GM18502 (cell line): Measurements from ENCODE around the gene KL.

Source experiments
- ATAC-seq: cut with Tn5 transposase; IDR thresholded peaks from one replicate; pipeline ENCODE4 v1.9.1; 2021; ENCODE audit warnings: mild to moderate bottlenecking; ENCODE audit not compliant: unreplicated experiment, poor library complexity

KL gene

DNA sequence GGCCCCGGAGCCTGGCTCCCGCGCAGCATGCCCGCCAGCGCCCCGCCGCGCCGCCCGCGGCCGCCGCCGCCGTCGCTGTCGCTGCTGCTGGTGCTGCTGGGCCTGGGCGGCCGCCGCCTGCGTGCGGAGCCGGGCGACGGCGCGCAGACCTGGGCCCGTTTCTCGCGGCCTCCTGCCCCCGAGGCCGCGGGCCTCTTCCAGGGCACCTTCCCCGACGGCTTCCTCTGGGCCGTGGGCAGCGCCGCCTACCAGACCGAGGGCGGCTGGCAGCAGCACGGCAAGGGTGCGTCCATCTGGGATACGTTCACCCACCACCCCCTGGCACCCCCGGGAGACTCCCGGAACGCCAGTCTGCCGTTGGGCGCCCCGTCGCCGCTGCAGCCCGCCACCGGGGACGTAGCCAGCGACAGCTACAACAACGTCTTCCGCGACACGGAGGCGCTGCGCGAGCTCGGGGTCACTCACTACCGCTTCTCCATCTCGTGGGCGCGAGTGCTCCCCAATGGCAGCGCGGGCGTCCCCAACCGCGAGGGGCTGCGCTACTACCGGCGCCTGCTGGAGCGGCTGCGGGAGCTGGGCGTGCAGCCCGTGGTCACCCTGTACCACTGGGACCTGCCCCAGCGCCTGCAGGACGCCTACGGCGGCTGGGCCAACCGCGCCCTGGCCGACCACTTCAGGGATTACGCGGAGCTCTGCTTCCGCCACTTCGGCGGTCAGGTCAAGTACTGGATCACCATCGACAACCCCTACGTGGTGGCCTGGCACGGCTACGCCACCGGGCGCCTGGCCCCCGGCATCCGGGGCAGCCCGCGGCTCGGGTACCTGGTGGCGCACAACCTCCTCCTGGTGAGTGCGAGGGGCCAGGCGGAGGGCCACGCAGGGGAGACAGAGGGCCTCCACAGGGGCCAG, at the start of gene KL:
TSS of gene KL (plus strand) at position 10 of the 909 bp plus-strand sequence. CDS start at position 28, 18 bp downstream.
- peak; percentile 33 for ATAC-seq

DNA sequence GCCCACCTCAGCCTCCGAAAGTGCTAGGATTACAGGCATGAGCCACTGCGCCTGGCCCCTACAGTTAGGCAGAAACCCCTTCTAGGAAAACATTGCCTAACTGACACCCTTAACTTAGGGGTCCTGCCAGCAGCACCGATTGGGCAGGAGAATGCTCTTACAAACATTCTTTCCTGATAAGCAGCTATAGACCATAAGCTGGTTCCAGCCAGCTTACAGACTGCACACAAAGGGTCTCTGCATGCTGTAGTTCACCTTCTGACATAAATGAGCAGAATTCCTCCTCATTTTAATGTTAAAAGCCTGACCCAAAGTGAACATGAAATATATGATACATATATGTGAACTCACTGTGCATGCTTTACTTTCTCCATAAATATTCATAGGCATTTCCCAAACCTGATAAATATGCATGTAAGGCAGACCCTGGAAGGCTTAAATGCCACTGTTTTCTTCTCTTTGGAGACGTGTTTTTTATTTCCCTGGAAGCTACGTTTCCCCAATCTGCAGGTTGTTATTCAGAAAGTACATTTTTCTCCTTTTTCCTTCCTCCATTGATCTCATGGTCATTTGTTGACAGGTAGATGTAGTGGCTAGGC, 48.5 kb upstream of the KL start:
- no peak for ATAC-seq

DNA sequence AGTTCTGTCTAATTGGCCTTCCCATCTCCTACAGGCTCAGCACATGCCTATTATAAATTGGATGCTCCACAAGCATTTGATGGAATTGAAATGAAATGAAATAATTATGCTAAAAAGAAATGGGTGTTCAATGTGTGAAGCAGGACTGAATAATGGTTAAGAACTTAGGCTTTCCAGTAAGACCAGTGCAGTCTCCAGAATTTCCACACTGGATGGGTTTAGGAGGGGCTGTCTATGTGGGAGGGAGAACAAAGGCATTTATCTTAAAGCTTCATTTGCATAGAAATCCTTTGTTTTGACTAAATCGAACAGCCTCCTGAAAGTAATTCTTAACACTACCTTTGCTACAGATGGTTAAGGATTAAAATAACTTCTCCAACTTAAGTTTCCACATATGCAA, 47.9 kb upstream of the KL start:
- no peak for ATAC-seq

DNA sequence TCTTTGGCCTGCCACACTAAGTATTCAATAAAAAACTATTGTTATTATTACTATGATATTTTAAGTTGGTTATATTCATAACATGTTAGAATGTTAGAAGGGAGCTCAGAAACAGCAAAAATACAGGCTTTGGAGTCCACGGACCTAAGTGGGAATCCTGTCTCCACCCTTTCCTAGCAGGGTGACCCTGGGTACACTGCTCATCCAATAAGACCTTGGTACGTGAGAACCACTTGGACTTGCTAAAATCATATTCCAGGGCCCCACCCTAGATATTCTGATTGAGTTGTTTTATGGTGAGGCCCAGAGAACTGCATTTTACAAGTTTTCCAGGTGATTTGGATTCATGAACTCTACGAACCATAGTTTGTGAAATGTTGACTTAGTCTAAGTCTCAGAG, 47.4 kb upstream of the KL start:
- ATAC-seq, result no peak

DNA sequence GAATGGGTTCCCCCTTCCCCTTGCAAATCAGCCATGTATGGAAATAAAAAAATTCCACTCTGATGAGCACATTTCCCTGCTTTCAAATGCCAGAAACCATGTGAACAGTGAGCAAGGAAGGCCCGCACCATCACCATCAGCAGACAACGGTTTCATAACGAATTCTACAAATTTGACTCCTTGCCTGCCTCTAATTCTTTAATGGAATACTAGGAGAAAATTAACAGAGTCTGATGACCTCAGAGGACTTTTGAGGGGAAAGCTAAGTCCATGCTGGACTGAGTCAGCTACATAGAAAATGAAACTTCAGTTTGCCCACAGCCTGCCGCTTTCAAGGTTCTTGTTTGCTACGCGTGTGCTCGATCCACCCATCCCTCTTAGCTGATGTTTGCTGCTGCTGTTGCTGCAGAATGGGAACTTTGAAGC, 46.7 kb upstream of the KL start:
- ATAC-seq, result peak; percentile 90

DNA sequence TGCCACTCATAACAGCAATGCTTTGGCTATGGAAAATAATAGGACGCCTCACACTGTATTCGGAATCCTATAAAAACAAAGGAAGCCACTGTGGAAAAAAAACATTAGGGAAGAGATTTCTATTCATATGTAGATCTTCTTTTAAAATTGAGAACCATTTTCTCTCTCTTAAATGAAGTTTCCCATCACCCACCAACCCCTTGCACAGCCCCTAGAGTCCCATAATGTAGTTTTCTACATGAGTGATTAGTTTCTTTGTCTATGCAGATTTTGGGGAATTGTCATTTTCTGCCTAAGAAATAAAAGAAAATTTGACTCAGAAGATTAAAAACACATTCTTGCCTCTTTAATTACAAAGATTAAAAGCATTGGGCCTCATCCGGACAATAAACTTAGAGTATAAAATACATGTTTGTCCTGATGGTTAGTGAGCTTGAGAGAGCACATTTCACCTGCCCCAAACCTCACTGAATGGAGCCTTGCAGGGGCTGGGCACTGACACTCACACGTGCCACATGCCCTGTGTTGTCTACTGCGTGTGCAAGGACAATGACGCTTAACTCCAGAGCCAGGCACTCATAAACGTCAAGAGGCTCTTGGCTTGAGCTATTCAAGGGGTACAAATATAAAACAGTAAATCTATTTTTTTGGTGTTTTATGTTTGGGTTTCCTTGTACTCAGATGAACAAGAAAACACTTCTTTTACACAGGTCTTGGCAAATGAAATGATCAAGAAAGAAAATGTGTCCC, 40.0 kb upstream of the KL start:
- ATAC-seq, result no peak

DNA sequence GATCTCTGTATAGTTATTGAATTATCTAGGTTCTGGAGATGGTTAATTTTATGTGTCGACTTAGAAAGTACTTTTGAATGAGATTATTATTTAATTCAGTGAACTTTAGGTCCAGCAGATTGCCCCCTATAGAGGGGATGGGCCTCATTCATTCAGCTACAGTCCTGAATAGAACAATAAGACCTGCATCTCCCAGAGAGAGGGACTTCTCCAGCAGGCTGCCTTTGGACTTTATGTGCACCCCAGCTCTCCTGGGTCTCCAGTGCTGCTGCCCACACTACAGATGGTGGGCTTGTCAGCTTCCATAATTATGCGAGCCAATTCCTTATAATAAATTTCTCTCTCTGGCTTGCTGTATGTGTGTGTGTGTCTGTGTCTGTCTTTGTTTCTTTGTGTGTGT, 39.3 kb upstream of the KL start:
- ATAC-seq, result no peak

DNA sequence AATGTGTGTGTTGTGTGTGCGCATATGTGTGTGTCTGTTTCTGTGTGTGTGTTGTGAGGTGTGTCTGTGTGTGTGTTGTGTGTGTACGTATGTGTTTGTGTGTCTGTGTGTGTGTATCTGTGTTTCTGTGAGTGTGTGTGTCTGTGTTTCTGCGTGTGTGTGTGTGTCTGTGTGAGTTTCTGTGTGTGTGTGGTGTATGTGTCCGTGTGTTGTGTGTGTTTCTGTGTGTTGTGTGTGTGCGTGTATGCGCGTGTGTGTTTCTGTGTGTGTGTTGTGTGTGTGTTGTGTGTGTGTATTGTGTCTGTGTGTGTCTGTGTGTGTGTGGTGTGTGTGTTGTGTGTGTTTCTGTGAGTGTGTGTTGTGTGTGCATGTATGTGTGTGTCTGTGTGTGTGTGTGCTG, 38.9 kb upstream of the KL start:
- ATAC-seq, result no peak

DNA sequence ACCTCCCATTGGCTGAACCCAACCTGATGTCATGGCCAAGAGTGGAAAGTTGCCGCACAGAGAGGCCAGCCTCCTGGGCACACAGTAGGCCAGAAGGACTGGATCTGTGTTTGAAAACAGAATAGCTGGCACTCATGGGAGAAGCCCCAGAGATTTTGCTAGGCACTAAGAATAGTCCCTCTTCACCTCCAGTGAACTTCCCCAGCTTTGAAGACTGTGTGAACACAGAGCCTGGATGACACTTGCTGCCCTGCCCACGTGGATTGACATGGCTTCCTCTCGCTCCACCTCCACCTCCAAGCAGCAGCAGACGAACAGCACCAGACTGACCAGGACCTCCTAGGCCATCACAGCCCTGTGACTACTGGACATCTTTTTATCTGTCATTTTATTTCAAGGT, 37.9 kb upstream of the KL start:
- ATAC-seq, result no peak

DNA sequence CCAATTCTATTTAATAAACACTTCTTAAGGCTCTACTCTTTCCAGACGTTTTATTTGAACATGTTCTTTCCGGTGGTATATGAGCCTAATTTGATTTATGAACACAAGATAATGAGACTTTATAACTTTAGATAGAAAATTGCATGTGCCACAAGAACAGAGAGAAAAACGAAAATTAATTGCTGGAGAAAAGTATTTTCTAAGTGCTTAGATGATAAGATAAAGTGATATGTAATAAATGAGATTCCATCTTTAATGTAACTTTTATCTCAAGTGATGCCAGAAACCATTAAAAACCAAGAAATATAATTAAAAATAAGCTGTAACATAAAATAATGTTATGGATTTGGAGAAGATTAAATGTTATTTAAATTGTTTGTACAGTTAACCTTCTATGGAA, 33.2 kb upstream of the KL start:
- no peak for ATAC-seq

DNA sequence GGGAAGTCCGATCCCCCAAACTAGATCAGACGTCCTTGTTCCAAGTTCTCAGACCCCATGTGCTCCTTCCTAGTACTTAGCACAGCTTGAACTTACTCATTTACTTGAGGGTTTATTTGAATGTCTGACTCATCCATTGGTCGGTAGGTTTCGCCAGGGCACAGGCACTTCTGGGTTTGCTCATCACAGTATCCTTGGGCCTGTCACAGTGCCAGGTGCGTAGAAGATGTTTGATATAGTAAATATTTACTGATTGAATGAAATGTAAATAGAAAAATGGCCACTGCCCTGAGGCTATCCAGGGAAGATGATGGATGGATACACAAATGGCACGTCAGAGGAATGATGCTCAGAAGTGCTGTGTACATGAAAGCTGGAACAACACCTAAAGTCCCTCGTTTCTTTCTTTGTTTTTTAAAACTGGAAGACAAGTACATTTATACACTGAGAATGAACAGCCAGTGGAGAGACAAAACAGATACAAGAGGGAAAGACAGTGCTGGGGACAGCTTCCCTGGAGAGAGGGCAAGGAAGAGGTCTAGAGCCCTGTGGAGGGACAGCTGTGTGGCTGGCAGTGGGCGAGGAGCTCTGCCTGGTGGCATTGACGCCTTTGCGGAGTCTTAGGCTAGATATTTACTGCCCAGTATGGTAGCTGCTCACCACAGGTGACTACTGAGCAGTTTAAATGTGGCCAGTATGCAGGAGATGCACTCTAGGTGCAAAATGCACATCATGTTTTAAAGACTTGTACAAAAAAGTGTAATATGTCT, 31.2 kb upstream of the KL start:
- no peak for ATAC-seq

DNA sequence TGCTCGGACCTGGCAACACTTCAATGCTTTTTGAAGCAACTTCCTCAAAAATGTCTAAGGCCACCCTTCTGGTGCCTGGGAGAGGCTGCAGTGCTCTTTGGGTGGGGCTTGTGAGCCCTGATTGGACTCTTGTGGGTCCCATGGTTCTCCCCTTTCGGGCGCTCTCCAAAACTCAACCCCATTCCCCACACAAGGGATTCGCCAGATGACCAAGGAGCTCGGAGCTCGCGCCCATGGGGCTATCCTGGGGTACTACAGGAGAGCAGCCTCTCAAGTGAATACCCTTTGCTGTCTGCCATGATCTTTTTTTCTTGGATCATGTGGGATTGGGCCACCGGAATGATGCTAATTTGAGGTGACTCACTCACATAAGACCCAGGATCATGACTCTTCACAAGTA, 29.7 kb upstream of the KL start:
- no peak for ATAC-seq

DNA sequence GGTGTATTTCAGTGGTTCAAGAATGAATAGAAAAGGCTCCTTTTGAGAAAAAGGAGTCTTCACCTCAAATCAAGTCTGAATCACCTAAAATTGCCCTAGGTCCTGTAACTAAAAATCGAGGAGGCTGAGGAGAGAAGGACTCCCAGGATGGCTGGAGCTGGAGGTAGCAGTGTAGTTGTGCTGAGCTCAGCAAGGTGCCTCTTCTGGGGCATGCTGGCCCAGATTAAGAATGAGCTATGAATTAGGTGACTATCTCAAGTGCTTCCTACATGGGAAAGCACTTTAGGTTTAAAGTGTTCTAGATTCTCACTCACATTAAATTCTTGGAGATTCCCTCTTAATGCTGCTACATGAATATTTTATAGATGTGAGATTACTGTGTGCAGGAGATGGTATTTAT, 28.8 kb upstream of the KL start:
- ATAC-seq, result no peak

DNA sequence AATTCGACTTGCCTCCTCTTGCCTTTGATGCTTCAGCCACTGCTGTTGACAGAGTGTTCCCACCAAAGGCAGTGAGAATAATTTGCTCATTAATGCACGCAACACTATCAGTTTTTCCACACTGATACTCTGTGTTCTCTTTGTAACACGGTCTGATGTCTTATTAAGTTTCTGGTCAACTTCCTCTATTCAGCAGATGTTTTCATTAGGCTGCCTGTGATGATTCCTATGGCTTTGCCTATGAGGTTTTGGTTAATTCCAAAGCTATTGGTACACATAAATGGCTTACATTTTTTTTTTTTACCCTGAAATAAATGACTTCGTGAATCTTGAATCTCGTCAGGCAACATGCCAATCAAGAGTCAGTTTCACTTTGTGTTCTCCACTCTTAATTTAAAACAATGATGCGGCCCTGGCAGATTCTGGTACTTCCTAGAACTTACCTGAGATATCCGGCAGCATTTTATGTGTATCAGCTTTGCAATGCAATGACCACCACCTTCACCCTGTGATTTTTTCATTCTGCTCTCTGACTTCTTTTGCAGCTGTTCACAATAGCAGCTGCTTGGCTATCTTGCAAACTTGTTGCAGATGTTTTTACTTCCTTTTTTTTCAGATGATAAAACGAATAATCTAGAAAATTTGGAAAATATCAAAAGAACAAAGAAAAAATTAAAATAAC, 27.5 kb upstream of the KL start:
- no peak for ATAC-seq

DNA sequence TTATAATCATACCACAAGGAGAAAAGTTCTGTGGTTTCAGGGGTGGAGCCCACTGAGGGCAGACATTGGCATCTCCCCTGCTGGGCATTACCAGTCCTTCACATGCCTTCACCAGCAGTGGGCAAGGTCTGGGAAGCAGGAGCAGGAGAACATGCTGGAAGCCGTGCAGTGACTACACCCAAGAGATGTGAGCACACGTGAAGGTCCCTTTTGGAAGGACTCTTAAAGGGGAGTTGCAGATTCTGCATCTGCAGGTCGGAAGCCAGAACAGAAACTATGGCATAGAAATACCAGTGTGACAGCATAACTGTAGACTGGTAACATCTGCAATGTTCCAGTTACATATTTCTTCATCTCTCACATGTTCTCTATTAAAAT, 26.9 kb upstream of the KL start:
- no peak for ATAC-seq

DNA sequence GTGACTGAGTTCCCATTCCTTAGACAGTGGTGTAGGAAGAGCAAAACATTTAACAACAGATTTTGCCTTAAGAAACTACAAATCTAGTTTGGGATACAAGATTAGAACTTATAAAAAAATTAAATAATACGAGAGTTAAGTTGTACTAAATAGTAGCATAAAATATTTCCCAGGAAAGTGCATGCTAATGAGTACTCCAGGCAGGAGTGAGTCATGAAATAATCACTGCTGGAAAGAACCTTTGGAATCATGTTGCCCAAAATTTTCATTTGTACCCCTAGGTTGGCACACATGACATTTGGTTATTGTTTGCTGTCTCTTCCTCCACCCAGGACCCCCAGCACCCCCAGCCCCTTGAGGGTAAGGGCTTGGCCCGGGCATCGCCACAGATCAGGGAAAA, 26.3 kb upstream of the KL start:
- ATAC-seq, result no peak

DNA sequence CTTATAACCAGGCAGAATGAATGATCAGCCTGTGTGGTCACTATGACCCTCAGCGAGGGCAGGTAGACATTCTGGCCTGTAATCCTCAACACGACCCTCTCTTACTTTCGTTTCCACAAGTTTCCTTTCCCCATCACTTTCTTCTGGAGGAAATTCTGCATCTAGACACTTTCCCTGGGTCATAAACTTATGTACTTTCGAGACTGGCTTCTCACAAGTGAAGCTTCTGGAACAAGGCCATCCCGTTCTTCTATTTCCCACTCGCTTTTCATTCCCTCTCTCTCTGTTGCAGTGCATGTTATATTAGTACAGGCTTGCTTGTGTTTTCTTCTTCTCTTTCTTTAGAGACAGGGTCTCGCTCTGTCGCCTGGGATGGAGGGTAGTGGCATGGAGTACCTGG, 23.1 kb upstream of the KL start:
- ATAC-seq, result no peak

DNA sequence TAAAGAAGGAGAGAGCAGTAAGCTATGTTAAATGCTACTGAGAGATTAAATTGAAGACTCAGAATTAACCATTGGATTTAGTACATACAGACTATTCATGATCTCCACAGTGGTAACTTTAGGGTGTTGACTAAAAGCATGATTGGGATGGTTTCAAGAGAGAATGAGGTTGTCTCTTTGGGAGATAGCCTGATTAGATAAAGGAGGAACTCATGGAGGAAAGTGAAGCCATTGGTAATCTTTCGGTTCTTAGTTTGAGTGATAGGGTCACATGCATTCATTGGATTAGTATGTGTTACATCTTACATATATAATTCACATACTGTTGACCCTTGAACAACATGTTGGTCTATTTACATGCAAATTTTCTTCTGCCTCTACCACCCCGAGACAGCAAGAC, 18.8 kb upstream of the KL start:
- no peak for ATAC-seq

DNA sequence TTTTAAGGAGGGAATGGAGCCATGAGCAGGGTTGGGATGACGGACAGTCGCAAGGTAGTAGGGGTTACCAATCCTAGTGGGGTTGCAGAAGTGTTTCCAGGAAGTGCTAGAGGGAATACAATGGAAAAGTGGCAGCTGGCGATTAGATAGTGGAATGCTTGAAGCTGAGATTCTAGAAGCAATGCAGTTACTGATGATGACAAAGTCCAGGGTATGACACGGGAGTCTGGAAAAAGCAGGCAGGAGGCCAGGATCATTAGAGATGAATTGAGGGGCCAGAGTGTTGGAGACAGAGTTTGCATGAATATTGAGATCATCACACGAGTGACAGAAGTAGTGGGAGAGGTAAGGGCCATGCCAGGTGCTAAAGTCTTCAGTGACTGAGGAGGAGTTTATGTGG, 17.3 kb upstream of the KL start:
- no peak for ATAC-seq

DNA sequence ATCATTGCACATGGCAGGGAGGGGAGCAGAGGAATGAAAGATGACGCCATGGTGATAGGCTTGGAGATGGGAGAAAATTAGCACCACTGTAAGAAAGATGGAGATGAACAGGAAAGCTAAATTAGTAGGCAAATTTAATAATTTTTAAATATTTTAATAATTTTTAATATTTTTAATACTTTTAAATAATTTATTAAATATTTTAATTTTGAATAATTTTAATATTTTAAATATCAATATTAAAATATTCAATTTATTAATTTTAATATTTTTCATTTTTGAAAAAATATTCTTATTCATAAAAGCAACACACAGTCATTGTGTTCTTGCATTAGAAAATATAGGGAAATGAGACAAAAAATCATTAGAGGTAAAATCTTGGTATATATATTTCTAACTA, 15.9 kb upstream of the KL start:
- ATAC-seq, result no peak
